K562 (cell line): ENCODE results near the gene APC.

ENCODE experiments used
- ATF6 ChIP-seq: sonication (generic); formaldehyde crosslinking; IDR thresholded peaks from 2 replicates; pipeline ENCODE4 v1.4.0; 2020; ENCODE audit warnings: mild to moderate bottlenecking, missing genetic modification reagents
- CTCF ChIP-seq, 3 experiments: IDR thresholded peaks in 2 of 3; conservative IDR thresholded peaks in 1 of 3; 2 replicates each; pipeline ENCODE4 v1.5.1; 2011 to 2012; ENCODE audit warnings: low read length in 3 of 3, mild to moderate bottlenecking in 3 of 3, control low read depth in 2 of 3, improper control_type of control experiment in 1 of 3, inconsistent platforms in 1 of 3, low read depth in 1 of 3, mixed read lengths in 1 of 3, moderate library complexity in 1 of 3; ENCODE audit not compliant: insufficient read depth in 2 of 3
- E2F6 ChIP-seq, 2 experiments: IDR thresholded peaks; 2 replicates each; pipeline ENCODE4 v1.6.1; 2011; ENCODE audit warnings: borderline replicate concordance in 1 of 2, control low read depth in 1 of 2, low read depth in 1 of 2, low read length in 1 of 2, mild to moderate bottlenecking in 1 of 2, mixed read lengths in 1 of 2, moderate library complexity in 1 of 2; ENCODE audit not compliant: insufficient read depth in 1 of 2, insufficient read length in 1 of 2, poor library complexity in 1 of 2, severe bottlenecking in 1 of 2; ENCODE audit errors: extremely low read depth in 1 of 2
- EZH2 ChIP-seq: IDR thresholded peaks from 2 replicates; pipeline ENCODE4 v1.6.1; 2012; ENCODE audit warnings: low read depth, mild to moderate bottlenecking, inconsistent platforms, low read length, borderline replicate concordance
- MAFK ChIP-seq: IDR thresholded peaks from 2 replicates; pipeline ENCODE4 v1.6.1; 2011; ENCODE audit warnings: low read length, improper control_type of control experiment
- MTA1 ChIP-seq: fragments of 450-650 bp; IDR thresholded peaks from 2 replicates; pipeline ENCODE4 v1.6.1; 2017; ENCODE audit warnings: borderline replicate concordance
- RCOR1 ChIP-seq, 2 experiments: IDR thresholded peaks; 2 replicates each; pipeline ENCODE4 v1.6.1; 2012; ENCODE audit warnings: low read depth in 2 of 2, low read length in 2 of 2, borderline replicate concordance in 1 of 2, improper control_type of control experiment in 1 of 2
- SMAD1 ChIP-seq: fragments of 150-350 bp; IDR thresholded peaks from 2 replicates; pipeline ENCODE4 v1.6.1; 2014; ENCODE audit warnings: low read length, low read depth; ENCODE audit not compliant: partially characterized antibody
- TARDBP ChIP-seq: fragments of 450-650 bp; IDR thresholded peaks from 2 replicates; pipeline ENCODE4 v1.6.1; 2016
- ZBTB33 ChIP-seq: sonication (generic); formaldehyde crosslinking; IDR thresholded peaks from 2 replicates; pipeline ENCODE4 v1.8.1; 2023; ENCODE audit warnings: mild to moderate bottlenecking, missing genetic modification reagents
- ZBTB34 ChIP-seq: fragments of 250-450 bp; sonication (Bioruptor Pico); IDR thresholded peaks from 2 replicates; pipeline ENCODE4 v1.8.0; 2021; ENCODE audit warnings: mild to moderate bottlenecking, moderate library complexity
- ZNF140 ChIP-seq: fragments of 250-450 bp; sonication (Bioruptor Pico); IDR thresholded peaks from 2 replicates; pipeline ENCODE4 v1.8.0; 2021; ENCODE audit warnings: moderate library complexity, mild to moderate bottlenecking, inconsistent platforms
- ZNF174 ChIP-seq: fragments of 250-450 bp; sonication (Bioruptor Pico); IDR thresholded peaks from 2 replicates; pipeline ENCODE4 v1.4.0; 2020; ENCODE audit warnings: mild to moderate bottlenecking
- ZNF707 ChIP-seq: fragments of 250-450 bp; sonication (Bioruptor Pico); conservative IDR thresholded peaks from 2 replicates; pipeline ENCODE4 v1.8.0; 2022; ENCODE audit warnings: inconsistent platforms, mild to moderate bottlenecking, moderate library complexity

GRCh38 chr5:112863549-112863948 is 125.9 kb downstream of the APC start:
- TF ChIP-seq ATF6 (no peak), MAFK (no peak), ZBTB34 (no peak), CTCF (IDR thresholded peaks at IDR 0.05 in 2 of 3, conservative IDR thresholded peaks at IDR 0.05 in 1 of 3; ENCODE audit: insufficient read depth in 2 of 3, low read depth in 1 of 3, low read length in 3 of 3) (no peak), SMAD1 (no peak), RCOR1 (IDR thresholded peaks at IDR 0.05; ENCODE audit: borderline replicate concordance in 1 of 2, low read depth in 2 of 2, low read length in 2 of 2) (no peak), EZH2 (no peak), ZNF707 (CRISPR knock-in tag) (no peak), MTA1 (no peak), TARDBP (no peak), ZNF174 (no peak), ZNF140 (CRISPR knock-in tag) (no peak), ZBTB33 (no peak), E2F6 (IDR thresholded peaks at IDR 0.05; ENCODE audit: borderline replicate concordance in 1 of 2, extremely low read depth in 1 of 2, insufficient read depth in 1 of 2, insufficient read length in 1 of 2, low read depth in 1 of 2, low read length in 1 of 2, poor library complexity in 1 of 2, severe bottlenecking in 1 of 2) (no peak)
